CD4-positive, alpha-beta T cell treated with Interleukin-12 subunit alpha and Interleukin-12 subunit beta, for 1 hour (primary cell): Measurements from ENCODE around the gene OTOP2.
"Not testable (repeated sequence)": the region's sequence is repeated elsewhere in the genome, so short reads cannot be mapped to it uniquely, and the experiment has no call there.

Experiments
- DNase-seq: peaks from one replicate; pipeline ENCODE4 v3.0.0-alpha.2; 2020

The OTOP2 gene

GRCh38 chr17:74975943-74976342 lies 51.9 kb downstream of the OTOP2 start:
- no peak for DNase-seq

DNA sequence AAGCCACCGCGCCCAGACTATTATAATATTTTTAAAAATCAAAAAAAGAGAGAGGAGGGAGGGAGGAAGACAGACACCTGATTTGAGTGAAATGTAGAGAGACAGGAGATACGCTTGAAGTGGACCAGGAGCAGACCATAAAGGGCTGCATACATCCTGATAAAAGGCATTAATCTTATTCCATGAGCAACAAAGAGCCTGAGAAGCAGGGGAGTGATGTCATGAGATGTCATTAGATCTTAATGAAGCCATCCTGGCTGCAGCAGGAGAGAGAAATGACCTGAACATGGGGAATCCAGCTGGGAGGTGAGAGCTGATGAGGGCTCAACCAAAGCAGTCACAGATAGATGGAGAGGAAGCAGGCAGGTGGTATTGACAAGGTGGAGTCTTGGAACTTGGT lies 53.7 kb downstream of the OTOP2 start:
- no peak for DNase-seq

DNA sequence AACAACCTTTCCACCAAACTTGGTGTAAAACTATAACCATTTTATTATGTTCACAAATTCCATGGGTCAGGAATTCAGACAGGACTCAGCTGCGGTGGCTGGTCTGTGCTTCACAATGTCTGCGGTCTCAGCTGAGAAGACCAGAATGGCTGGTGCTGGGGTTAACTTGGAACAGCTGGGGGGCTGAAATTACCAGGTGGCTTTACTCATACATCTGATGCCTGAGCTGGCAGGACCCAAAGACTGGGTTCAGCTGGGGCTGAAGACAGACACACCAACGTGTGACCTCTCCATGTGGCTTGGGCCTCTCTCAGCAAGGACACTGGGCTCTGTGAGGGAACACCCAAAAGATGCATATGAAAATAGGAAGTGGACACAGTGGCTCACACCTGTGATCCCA lies 54.2 kb downstream of the OTOP2 start:
- DNase-seq, result no peak

GRCh38 chr17:74979408-74980146 lies 55.5 kb downstream of the OTOP2 start:
- no peak for DNase-seq

- no peak for DNase-seq
Observed at GRCh38 chr17:74981318-74981978, 57.4 kb downstream of the OTOP2 start.

- DNase-seq, result peak; percentile 86
Observed at GRCh38 chr17:74981979-74982662, 58.0 kb downstream of the OTOP2 start.

- not testable (repeated sequence) for DNase-seq
Observed at GRCh38 chr17:74982663-74983313, 58.7 kb downstream of the OTOP2 start.
